ENCODE data around the gene BABAM2.

BABAM2 gene

GRCh38 chr2:27914041-27914804 lies 23.7 kb downstream of the BABAM2 start:
- peak overlapping the region; percentile 68; the same call in 1 of the 2 replicates for H3K27ac ChIP-seq
- no peak for TF ChIP-seq CTCF (conservative IDR thresholded peaks at IDR 0.05)

- TF ChIP-seq CTCF (conservative IDR thresholded peaks at IDR 0.05): no peak
- H3K27ac ChIP-seq: peak overlapping the region; percentile 68
Measured at GRCh38 chr2:27914805-27915175, 24.3 kb downstream of the BABAM2 start.

GRCh38 chr2:27915191-27915590 lies 24.7 kb downstream of the BABAM2 start:
- no peak for TF ChIP-seq CTCF (conservative IDR thresholded peaks at IDR 0.05)

GRCh38 chr2:27915874-27916273 lies 25.3 kb downstream of the BABAM2 start:
- TF ChIP-seq CTCF (conservative IDR thresholded peaks at IDR 0.05): no peak
- H3K27ac ChIP-seq: peak overlapping the region; percentile 68

More at GRCh38 chr2:27915191-27915590, 24.7 kb downstream of the BABAM2 start:
- H3K27ac ChIP-seq: peak overlapping the region; percentile 68

- peak overlapping the region; percentile 68 for H3K27ac ChIP-seq
- TF ChIP-seq CTCF (conservative IDR thresholded peaks at IDR 0.05): no peak
Measured at GRCh38 chr2:27916293-27916995, 25.9 kb downstream of the BABAM2 start.

- no peak for TF ChIP-seq CTCF (conservative IDR thresholded peaks at IDR 0.05)
- peak overlapping the region; percentile 85 for H3K27ac ChIP-seq
Measured at GRCh38 chr2:27920148-27920885, 29.8 kb downstream of the BABAM2 start.

- TF ChIP-seq CTCF (conservative IDR thresholded peaks at IDR 0.05): no peak
- peak overlapping the region; percentile 85 for H3K27ac ChIP-seq
Measured at GRCh38 chr2:27921424-27921823, 30.9 kb downstream of the BABAM2 start.

All from VCaP (cell line).